K562 (cell line): ENCODE measurements around the gene TMEM225B. TPM values are rescaled to one million over a fixed set of nuclear protein-coding genes. Genes with fewer than 3 reads are reported as not detected.

Experiments
- ATF1 ChIP-seq, 2 experiments: fragments of 450-650 bp in 1 of 2; IDR thresholded peaks; 2 replicates each; pipeline ENCODE4 v1.6.1; 2016; ENCODE audit warnings: missing compliant biosample characterization in 1 of 2, missing genetic modification characterization in 1 of 2
- CUX1 ChIP-seq: fragments of 200-800 bp; sonication (Bioruptor generic); IDR thresholded peaks from 2 replicates; pipeline ENCODE4 v1.6.1; 2016; ENCODE audit warnings: missing genetic modification characterization, missing compliant biosample characterization
- CXXC5 ChIP-seq: fragments of 250-450 bp; sonication (Bioruptor Pico); IDR thresholded peaks from 2 replicates; pipeline ENCODE4 v1.8.0; 2022; ENCODE audit warnings: inconsistent platforms, mild to moderate bottlenecking, moderate library complexity
- E2F1 ChIP-seq: sonication (generic); formaldehyde crosslinking; IDR thresholded peaks from 2 replicates; pipeline ENCODE4 v1.8.1; 2023; ENCODE audit warnings: mild to moderate bottlenecking, missing genetic modification reagents, moderate library complexity
- HES1 ChIP-seq: fragments of 450-650 bp; IDR thresholded peaks from 2 replicates; pipeline ENCODE4 v1.6.1; 2016; ENCODE audit warnings: low read depth, mild to moderate bottlenecking, moderate library complexity
- MCM3 ChIP-seq: fragments of 450-650 bp; IDR thresholded peaks from 2 replicates; pipeline ENCODE4 v1.6.1; 2016
- REST ChIP-seq, 2 experiments: fragments of 450-650 bp; formaldehyde crosslinking in 1 of 2; IDR thresholded peaks; 2 replicates each; pipeline versions ENCODE4 v1.4.0 to v1.6.1; 2014 to 2020; ENCODE audit warnings: mild to moderate bottlenecking in 2 of 2, borderline replicate concordance in 1 of 2, low read depth in 1 of 2
- RHOXF2B ChIP-seq: fragments of 250-450 bp; sonication (Bioruptor Pico); conservative IDR thresholded peaks from 2 replicates; pipeline ENCODE4 v1.5.1; 2021
- SMARCE1 ChIP-seq: fragments of 450-650 bp; IDR thresholded peaks from 2 replicates; pipeline ENCODE4 v1.7.1; 2016; ENCODE audit warnings: mild to moderate bottlenecking
- ZBTB17 ChIP-seq: fragments of 450-650 bp; formaldehyde crosslinking; IDR thresholded peaks from 2 replicates; pipeline ENCODE4 v1.4.0; 2020; ENCODE audit warnings: mild to moderate bottlenecking
- ZZZ3 ChIP-seq: fragments of 450-650 bp; IDR thresholded peaks from 2 replicates; pipeline ENCODE4 v1.6.1; 2016; ENCODE audit warnings: antibody characterized with exemption, mild to moderate bottlenecking, moderate library complexity
- polyA plus RNA-seq, 8 experiments: library from polyadenylated mRNA; depleted of rRNA in 4 of 8; stranded (reverse) in 5 of 8; unstranded in 3 of 8; fragments of >200 nt; fragmentation: Nextera tagmentation in 2 of 8; fragmentation: Illumina TruSeq in 1 of 8; extraction: Ambion mirVana in 2 of 8; extraction: Trizol in 1 of 8; gene quantifications; 2 replicates each; pipeline versions ENCODE4 v1.2.1 to v1.2.3, GENCODE V29; 2011 to 2014; ENCODE audit warnings: inconsistent platforms in 1 of 8, missing spikeins in 1 of 8
- total RNA-seq, 7 experiments: library from RNA; depleted of rRNA in 6 of 7; stranded (reverse); fragments of >200 nt in 6 of 7; fragmentation: Illumina TruSeq in 2 of 7; extraction: Trizol in 2 of 7; gene quantifications; 2 replicates each; pipeline versions ENCODE4 v1.2.1 to v1.2.3, GENCODE V29; 2011 to 2021; ENCODE audit warnings: low replicate concordance in 1 of 7

The TMEM225B gene
- total and polyA plus RNA-seq, 9 of the 15 experiments (the other 6 are each of a cell fraction or from before 2014, with no cell fraction given), result 0.08 to 0.73 (median 0.56) TPM

- TF ChIP-seq REST (IDR thresholded peaks at IDR 0.05; ENCODE audit: borderline replicate concordance) (peak; percentile 94), REST (CRISPR knock-in tag; IDR thresholded peaks at IDR 0.05; ENCODE audit: low read depth) (peak; percentile 67), ATF1 (CRISPR knock-in tag; IDR thresholded peaks at IDR 0.05) (peak; percentile 39; the same call in 1 of the 2 replicates), ATF1 (tag; IDR thresholded peaks at IDR 0.05) (peak; percentile 92), ZBTB17 (CRISPR knock-in tag) (peak; percentile 64), CUX1 (CRISPR knock-in tag) (no peak), SMARCE1 (peak; percentile 50), CXXC5 (CRISPR knock-in tag) (peak; percentile 98), RHOXF2B (0 out of 2 replicates have a peak, but pooled peaks have one; percentile 44), MCM3 (no peak), E2F1 (CRISPR knock-in tag) (peak; percentile 65), HES1 (0 out of 2 replicates have a peak, but pooled peaks have one; percentile 10), ZZZ3 (peak; percentile 95)
Measured at GRCh38 chr7:99616359-99617191, 18.5 kb downstream of the TMEM225B start, which contains the start of gene ZSCAN25 (continued).
